Thoracic aorta (tissue), 2 donors: ENCODE data around the gene METAP1. TPM values are rescaled to one million over a fixed set of nuclear protein-coding genes. Genes with fewer than 3 reads are reported as not detected.
"Not testable (repeated sequence)": the region's sequence is repeated elsewhere in the genome, so short reads cannot be mapped to it uniquely, and the experiment has no call there.

Experiments
- ATAC-seq: fragments of 150-250 bp; one replicate; pipeline ENCODE4 v1.8.0; 2017; ENCODE audit warnings: low read depth; ENCODE audit not compliant: insufficient number of reproducible peaks, low FRiP score
- DNase-seq: peaks from one replicate; pipeline ENCODE4 v3.0.0-alpha.2; 2020; ENCODE audit warnings: low spot score
- H3K27ac ChIP-seq, 2 donors: fragments of 200-600 bp; sonication (generic); 1 replicate in 1 of 2; 2 replicates in 1 of 2; pipeline ENCODE4 v1.5.1; 2016; ENCODE audit warnings: mild to moderate bottlenecking in 2 of 2, moderate library complexity in 2 of 2
- H3K27me3 ChIP-seq: fragments of 200-600 bp; sonication (generic); replicated peaks from 2 replicates; pipeline ENCODE4 v1.6.0; 2016; ENCODE audit warnings: mild to moderate bottlenecking; ENCODE audit not compliant: insufficient read depth
- H3K36me3 ChIP-seq: fragments of 200-600 bp; sonication (generic); one replicate; pipeline ENCODE4 v1.5.1; 2016
- H3K4me1 ChIP-seq, 2 donors: fragments of 200-600 bp; sonication (generic); 1 replicate in 1 of 2; 2 replicates in 1 of 2; pipeline versions ENCODE4 v1.5.1 to v1.6.0; 2016; ENCODE audit warnings: low read depth in 2 of 2, mild to moderate bottlenecking in 1 of 2; ENCODE audit not compliant: control insufficient read depth in 1 of 2
- H3K4me3 ChIP-seq: fragments of 200-600 bp; sonication (generic); 2 replicates; pipeline ENCODE4 v1.5.1; 2016; ENCODE audit warnings: mild to moderate bottlenecking
- H3K9me3 ChIP-seq: fragments of 200-600 bp; sonication (generic); 2 replicates; pipeline ENCODE4 v1.5.1; 2016
- CTCF ChIP-seq: fragments of 200-600 bp; sonication (generic); IDR thresholded peaks from one replicate; pipeline ENCODE4 v1.5.1; 2019; ENCODE audit warnings: antibody characterized with exemption
- total RNA-seq, 2 donors: library from RNA; depleted of rRNA; stranded (reverse); fragments of >200 nt; gene quantifications; one replicate each; pipeline versions ENCODE4 v1.1.0 to v1.2.3, GENCODE V29; 2016

METAP1 gene
- total RNA-seq, 2 donors from 2014 or later, result 39.7 to 54.9 TPM

GRCh38 chr4:99084595-99084994 is 89.1 kb downstream of the METAP1 start:
- H3K27me3 ChIP-seq, result no peaks in the 10 kb centered on the region
- H3K27ac ChIP-seq, result peak overlapping the region in 1 of 2 donors; percentile 12
- ATAC-seq, result no peak
- TF ChIP-seq CTCF, result no peak
- peaks cover 13 to 46% of the 10 kb centered on the region in 2 donors for H3K4me1 ChIP-seq
- peaks cover 32% of the 10 kb centered on the region for H3K36me3 ChIP-seq
- DNase-seq, result no peak
- H3K9me3 ChIP-seq, result no peaks in the 10 kb centered on the region
- H3K4me3 ChIP-seq, result no peak overlapping the region

- H3K27me3 ChIP-seq, result no peaks in the 10 kb centered on the region
- H3K27ac ChIP-seq, result peak overlapping the region; percentile 91 to 95
- H3K9me3 ChIP-seq, result no peaks in the 10 kb centered on the region
- DNase-seq (peak; percentile 19), ATAC-seq (peak; percentile 41)
- peaks cover 16% of the 10 kb centered on the region for H3K36me3 ChIP-seq
- H3K4me1 ChIP-seq, result peaks cover 20 to 36% of the 10 kb centered on the region in 2 donors
- peak overlapping the region; percentile 77 for H3K4me3 ChIP-seq
- no peak for TF ChIP-seq CTCF
Measured at GRCh38 chr4:99088023-99088449, 92.5 kb downstream of the METAP1 start.

GRCh38 chr4:99088481-99089365 is 93.2 kb downstream of the METAP1 start, which contains the start of gene ADH5:
Gene ADH5, minus strand, starts transcription at chr4:99088788. Its CDS starts 88 bp downstream, at chr4:99088700.
- Histone ChIP-seq H3K4me3 (peak within 1 kb of the TSS; percentile 77), H3K9me3 (no peaks in the 10 kb centered on the region), H3K27me3 (no peaks in the 10 kb centered on the region), H3K4me1 (peaks cover 20 to 34% of the 10 kb centered on the region in 2 donors), H3K27ac (peak within 1 kb of the TSS; percentile 91 to 95), H3K36me3 (peaks cover 11% of the 10 kb centered on the region)
- DNase-seq (peak; percentile 64), ATAC-seq (peak; percentile 73)
- no peak for TF ChIP-seq CTCF

- H3K4me3 ChIP-seq, result peak overlapping the region; percentile 77
- DNase-seq (no peak), ATAC-seq (no peak)
- no peaks in the 10 kb centered on the region for H3K9me3 ChIP-seq
- H3K27ac ChIP-seq, result peak overlapping the region; percentile 91 to 95
- no peaks in the 10 kb centered on the region for H3K27me3 ChIP-seq
- H3K36me3 ChIP-seq, result no peaks in the 10 kb centered on the region
- TF ChIP-seq CTCF, result no peak
- peaks cover 16 to 17% of the 10 kb centered on the region in 2 donors for H3K4me1 ChIP-seq
Measured at GRCh38 chr4:99090481-99091215, 95.1 kb downstream of the METAP1 start.

- Histone ChIP-seq H3K27ac (peak overlapping the region; percentile 91 to 95), H3K36me3 (no peaks in the 10 kb centered on the region), H3K9me3 (no peaks in the 10 kb centered on the region), H3K4me3 (peak overlapping the region; percentile 77), H3K27me3 (no peaks in the 10 kb centered on the region), H3K4me1 (peaks cover 14 to 16% of the 10 kb centered on the region in 2 donors)
- no peak for DNase-seq
- TF ChIP-seq CTCF, result no peak
- no peak for ATAC-seq
Measured at GRCh38 chr4:99091216-99091575, 95.7 kb downstream of the METAP1 start.

GRCh38 chr4:99091841-99092240 is 96.3 kb downstream of the METAP1 start:
- H3K9me3 ChIP-seq, H3K36me3 ChIP-seq, H3K27me3 ChIP-seq, DNase-seq, ATAC-seq: not testable (repeated sequence)
- Histone ChIP-seq H3K4me1 (peaks cover 7 to 15% of the 10 kb centered on the region in 2 donors), H3K4me3 (peak overlapping the region; percentile 77), H3K27ac (peak overlapping the region in 1 of 2 donors; percentile 91)
